ENCODE data around the gene SLC6A12. TPM values are rescaled to one million over a fixed set of nuclear protein-coding genes. Genes with fewer than 3 reads are reported as not detected.
A peak's percentile ranks its signal among the peaks of the same experiment; 100 is the strongest.

The SLC6A12 gene
- total RNA-seq, 1 donor from 2014 or later: 14.2 TPM

- ATAC-seq: no peak
- H3K36me3 ChIP-seq: no peaks in the 10 kb centered on the region
- TF ChIP-seq, protein P1, sequence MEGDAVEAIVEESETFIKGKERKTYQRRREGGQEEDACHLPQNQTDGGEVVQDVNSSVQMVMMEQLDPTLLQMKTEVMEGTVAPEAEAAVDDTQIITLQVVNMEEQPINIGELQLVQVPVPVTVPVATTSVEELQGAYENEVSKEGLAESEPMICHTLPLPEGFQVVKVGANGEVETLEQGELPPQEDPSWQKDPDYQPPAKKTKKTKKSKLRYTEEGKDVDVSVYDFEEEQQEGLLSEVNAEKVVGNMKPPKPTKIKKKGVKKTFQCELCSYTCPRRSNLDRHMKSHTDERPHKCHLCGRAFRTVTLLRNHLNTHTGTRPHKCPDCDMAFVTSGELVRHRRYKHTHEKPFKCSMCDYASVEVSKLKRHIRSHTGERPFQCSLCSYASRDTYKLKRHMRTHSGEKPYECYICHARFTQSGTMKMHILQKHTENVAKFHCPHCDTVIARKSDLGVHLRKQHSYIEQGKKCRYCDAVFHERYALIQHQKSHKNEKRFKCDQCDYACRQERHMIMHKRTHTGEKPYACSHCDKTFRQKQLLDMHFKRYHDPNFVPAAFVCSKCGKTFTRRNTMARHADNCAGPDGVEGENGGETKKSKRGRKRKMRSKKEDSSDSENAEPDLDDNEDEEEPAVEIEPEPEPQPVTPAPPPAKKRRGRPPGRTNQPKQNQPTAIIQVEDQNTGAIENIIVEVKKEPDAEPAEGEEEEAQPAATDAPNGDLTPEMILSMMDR (IDR thresholded peaks at IDR 0.05): no peak
- no peak overlapping the region for H3K27ac ChIP-seq
- peak; percentile 24 for DNase-seq
- H3K9me3 ChIP-seq: no peaks in the 10 kb centered on the region
- H3K4me3 ChIP-seq: no peak overlapping the region
- H3K27me3 ChIP-seq (ENCODE audit: low read depth): no peaks in the 10 kb centered on the region
- intact Hi-C loops (cut with DNase I): no loop called here
- H3K4me1 ChIP-seq: peaks cover 17% of the 10 kb centered on the region
Measured at GRCh38 chr12:184811-185575, 29.0 kb downstream of the SLC6A12 start.

DNA sequence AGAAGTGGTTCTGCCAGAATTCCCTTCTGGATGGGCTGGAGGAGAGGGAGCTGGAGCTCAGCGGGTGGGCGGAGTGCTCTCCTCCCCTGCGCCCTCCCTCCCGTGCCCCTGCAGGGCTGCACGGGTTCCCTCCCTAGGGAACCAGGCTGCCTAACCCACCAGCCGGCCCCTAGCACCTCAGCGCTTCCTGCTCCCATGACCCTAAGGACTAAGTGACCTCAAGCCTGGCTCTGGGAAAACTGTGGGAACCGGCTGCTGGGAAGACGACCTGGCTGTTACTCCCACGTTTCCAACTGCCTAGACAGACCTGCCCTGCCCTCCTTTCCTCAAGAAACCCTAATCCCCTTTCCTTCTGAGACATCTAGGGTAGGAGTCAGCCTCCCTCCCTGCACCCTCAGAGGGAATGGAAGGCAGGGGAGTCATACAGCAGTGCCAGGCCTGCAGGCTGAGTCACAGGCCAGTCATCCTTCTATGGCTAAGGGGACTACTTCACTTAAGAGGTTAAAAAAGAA lies 31.5 kb downstream of the SLC6A12 start:
- intact Hi-C loops (cut with DNase I): no loop called here
- ATAC-seq (no peak), DNase-seq (peak; percentile 34)
- no peak overlapping the region for H3K27ac ChIP-seq
- no peak overlapping the region for H3K4me3 ChIP-seq
- H3K36me3 ChIP-seq: no peaks in the 10 kb centered on the region
- H3K4me1 ChIP-seq: peaks cover 18% of the 10 kb centered on the region
- H3K9me3 ChIP-seq: no peaks in the 10 kb centered on the region
- peaks cover 4% of the 10 kb centered on the region for H3K27me3 ChIP-seq (ENCODE audit: low read depth)
- TF ChIP-seq, protein P1 (IDR thresholded peaks at IDR 0.05): no peak

DNA sequence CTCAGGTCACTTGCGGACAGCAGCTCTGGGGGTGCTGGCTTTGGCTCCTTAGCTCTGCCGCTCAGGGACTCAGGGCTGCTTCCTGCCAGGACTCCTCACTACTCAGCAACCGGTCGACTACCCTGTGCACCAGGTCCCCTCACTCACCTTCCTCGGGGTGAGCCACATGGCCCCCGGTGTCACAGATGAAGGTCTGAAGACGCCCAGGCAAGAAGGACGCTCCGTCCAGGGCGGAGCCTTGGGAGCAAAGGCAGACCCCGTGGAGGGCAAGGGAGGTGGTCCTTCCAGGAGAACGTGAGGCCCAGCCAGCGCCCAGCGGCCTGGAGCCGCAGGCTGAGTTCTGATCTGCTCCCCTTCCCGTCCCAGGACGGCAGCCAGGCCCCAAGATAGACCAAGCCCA lies 32.0 kb downstream of the SLC6A12 start:
- Histone ChIP-seq H3K9me3 (no peaks in the 10 kb centered on the region), H3K4me1 (peaks cover 19% of the 10 kb centered on the region), H3K27me3 (ENCODE audit: low read depth) (peaks cover 4% of the 10 kb centered on the region), H3K4me3 (peak overlapping the region; percentile 19), H3K27ac (no peak overlapping the region), H3K36me3 (no peaks in the 10 kb centered on the region)
- TF ChIP-seq, protein P1 (IDR thresholded peaks at IDR 0.05): no peak
- no peak for ATAC-seq
- intact Hi-C loops (cut with DNase I): no loop called here
- peak; percentile 41 for DNase-seq

DNA sequence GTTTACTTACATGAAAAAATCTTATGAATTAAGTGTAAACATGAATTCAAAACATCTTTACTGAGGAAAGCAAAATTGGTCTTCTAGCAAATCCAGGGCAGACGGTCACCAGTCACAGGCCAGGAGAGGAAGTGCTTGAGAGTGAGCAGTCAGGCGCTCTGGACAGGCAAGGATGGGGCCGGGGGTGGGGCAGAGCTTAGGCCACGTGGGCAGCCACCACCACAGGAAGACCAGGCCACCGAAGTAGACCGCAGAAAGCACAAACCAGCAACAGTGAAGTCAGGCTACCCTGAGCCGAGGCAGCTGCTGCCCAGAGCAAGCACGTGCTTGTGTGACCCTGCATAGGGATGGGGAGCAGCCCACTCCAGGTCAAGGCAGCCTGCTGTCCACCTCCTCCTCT lies 33.5 kb downstream of the SLC6A12 start:
- peaks cover 31% of the 10 kb centered on the region for H3K4me1 ChIP-seq
- H3K36me3 ChIP-seq: no peaks in the 10 kb centered on the region
- H3K27ac ChIP-seq: no peak overlapping the region
- H3K9me3 ChIP-seq: no peaks in the 10 kb centered on the region
- TF ChIP-seq, protein P1 (IDR thresholded peaks at IDR 0.05): no peak
- peak; percentile 72 to 74 for ATAC-seq
- peaks cover 4% of the 10 kb centered on the region for H3K27me3 ChIP-seq (ENCODE audit: low read depth)
- H3K4me3 ChIP-seq: peak overlapping the region; percentile 19
- DNase-seq: peak; percentile 69
- intact Hi-C loops (cut with DNase I): no loop called here

GRCh38 chr12:179885-180284 lies 34.1 kb downstream of the SLC6A12 start:
- TF ChIP-seq, protein P1 (IDR thresholded peaks at IDR 0.05): no peak
- peaks cover 31% of the 10 kb centered on the region for H3K4me1 ChIP-seq
- DNase-seq (no peak), ATAC-seq (no peak)
- H3K9me3 ChIP-seq: no peaks in the 10 kb centered on the region
- no peak overlapping the region for H3K4me3 ChIP-seq
- no peaks in the 10 kb centered on the region for H3K36me3 ChIP-seq
- intact Hi-C loops (cut with DNase I): no loop called here
- H3K27me3 ChIP-seq (ENCODE audit: low read depth): peaks cover 9% of the 10 kb centered on the region
- H3K27ac ChIP-seq: no peak overlapping the region
